IMR-90 (cell line): Measurements from ENCODE around the gene BAIAP2. TPM values are rescaled to one million over a fixed set of nuclear protein-coding genes. Genes with fewer than 3 reads are reported as not detected.

ENCODE experiments used
- ATAC-seq: fragments of 200-7000 bp; cut with Tn5 transposase; 2 replicates; pipeline ENCODE4 v1.9.1; 2020; ENCODE audit warnings: low read depth, mild to moderate bottlenecking, moderate library complexity
- BruUV-seq: library from RNA; stranded (reverse); fragments of 400-500 nt; replicated peaks from 2 replicates; lab custom pipeline; 2021; lab: Mats Ljungman, UMichigan
- CTCF ChIA-PET: fragments of 300-600 bp; formaldehyde crosslinking; extraction: SDS; loops from one replicate; lab custom pipeline; 2021; ENCODE audit warnings: antibody characterized with exemption; lab: Yijun Ruan, JAX
- POLR2A ChIA-PET: fragments of 300-600 bp; sonication (Branson Sonifier 250); formaldehyde crosslinking; loops from one replicate; lab custom pipeline; 2022; ENCODE audit warnings: antibody characterized with exemption; ENCODE audit not compliant: unreplicated experiment; lab: Charles Lee
- DNase-seq: peaks from one replicate; pipeline ENCODE4 v3.0.0; 2013
- H2AFZ ChIP-seq: replicated peaks from 2 replicates; pipeline ENCODE3; 2013; ENCODE audit warnings: low read length, mild to moderate bottlenecking; ENCODE audit not compliant: poor library complexity
- H2AK5ac ChIP-seq: 2 replicates; pipeline ENCODE4 v1.6.1; 2013; ENCODE audit warnings: low read depth, low read length, inconsistent platforms
- H2AK9ac ChIP-seq: replicated peaks from 2 replicates; pipeline ENCODE3; 2013; ENCODE audit warnings: mild to moderate bottlenecking, low read depth, low read length, moderate library complexity; ENCODE audit not compliant: poor library complexity
- H2BK120ac ChIP-seq: 2 replicates; pipeline ENCODE4 v1.6.1; 2013; ENCODE audit warnings: low read depth, low read length, inconsistent platforms
- H2BK15ac ChIP-seq: 3 replicates; pipeline ENCODE4 v1.6.1; 2013; ENCODE audit warnings: low read depth, low read length, inconsistent platforms
- H2BK20ac ChIP-seq: 2 replicates; pipeline ENCODE4 v1.6.1; 2013; ENCODE audit warnings: low read depth, mild to moderate bottlenecking, inconsistent platforms, low read length, moderate library complexity
- H2BK5ac ChIP-seq: 2 replicates; pipeline ENCODE4 v1.6.1; 2013; ENCODE audit warnings: mild to moderate bottlenecking, low read depth, low read length, inconsistent platforms; ENCODE audit not compliant: poor library complexity, severe bottlenecking
- H3K14ac ChIP-seq: replicated peaks from 2 replicates; pipeline ENCODE4 v1.6.1; 2013; ENCODE audit warnings: low read depth, low read length, inconsistent platforms
- H3K18ac ChIP-seq: 2 replicates; pipeline ENCODE4 v1.6.1; 2013; ENCODE audit warnings: low read depth, low read length, control low read depth
- H3K23ac ChIP-seq: 2 replicates; pipeline ENCODE4 v1.6.1; 2013; ENCODE audit warnings: low read depth, low read length, inconsistent platforms
- H3K27ac ChIP-seq: 2 replicates; pipeline ENCODE4 v1.5.1; 2013; ENCODE audit warnings: mild to moderate bottlenecking, control low read depth, low read length; ENCODE audit not compliant: insufficient read depth
- H3K27me3 ChIP-seq: 2 replicates; pipeline ENCODE4 v1.6.1; 2013; ENCODE audit warnings: low read length; ENCODE audit not compliant: control insufficient read depth, insufficient read depth
- H3K36me3 ChIP-seq: 2 replicates; pipeline ENCODE4 v1.6.1; 2013; ENCODE audit warnings: low read length, mixed read lengths; ENCODE audit not compliant: control insufficient read depth, insufficient read depth
- H3K4ac ChIP-seq: 2 replicates; pipeline ENCODE4 v1.6.1; 2013; ENCODE audit warnings: low read depth, low read length, inconsistent platforms
- H3K4me1 ChIP-seq: 2 replicates; pipeline ENCODE4 v1.6.1; 2013; ENCODE audit warnings: low read length, mixed read lengths; ENCODE audit not compliant: control insufficient read depth, insufficient read depth
- H3K4me2 ChIP-seq: 2 replicates; pipeline ENCODE4 v1.6.1; 2013; ENCODE audit warnings: low read depth, mild to moderate bottlenecking, control low read depth, low read length, moderate library complexity
- H3K4me3 ChIP-seq: 2 replicates; pipeline ENCODE4 v1.5.1; 2013; ENCODE audit warnings: low read depth, mild to moderate bottlenecking, control low read depth, low read length, moderate library complexity; ENCODE audit not compliant: insufficient read depth
- H3K56ac ChIP-seq: 2 replicates; pipeline ENCODE4 v1.6.1; 2013; ENCODE audit warnings: low read length, inconsistent platforms; ENCODE audit not compliant: insufficient read depth; ENCODE audit errors: extremely low read depth
- H3K79me1 ChIP-seq, 2 experiments: 2 replicates each; pipeline ENCODE4 v1.6.1; 2013; ENCODE audit warnings: low read length in 2 of 2, inconsistent platforms in 1 of 2, low read depth in 1 of 2
- H3K9ac ChIP-seq: 2 replicates; pipeline ENCODE4 v1.6.1; 2013; ENCODE audit warnings: low read depth, low read length, control low read depth
- H3K9me1 ChIP-seq: 2 replicates; pipeline ENCODE4 v1.6.1; 2013; ENCODE audit warnings: low read length, inconsistent platforms; ENCODE audit not compliant: insufficient read depth
- H3K9me3 ChIP-seq: 2 replicates; pipeline ENCODE4 v1.6.1; 2013; ENCODE audit warnings: low read length; ENCODE audit not compliant: control insufficient read depth, insufficient read depth
- H4K20me1 ChIP-seq: 2 replicates; pipeline ENCODE4 v1.6.1; 2013; ENCODE audit warnings: low read length, inconsistent platforms; ENCODE audit not compliant: insufficient read depth
- H4K5ac ChIP-seq: 2 replicates; pipeline ENCODE4 v1.6.1; 2013; ENCODE audit warnings: mild to moderate bottlenecking, low read depth, low read length, control low read depth
- H4K8ac ChIP-seq, 2 experiments: 2 replicates each; pipeline ENCODE4 v1.6.1; 2013; ENCODE audit warnings: low read depth in 2 of 2, low read length in 2 of 2, control low read depth in 1 of 2, inconsistent platforms in 1 of 2
- H4K91ac ChIP-seq: 2 replicates; pipeline ENCODE4 v1.6.1; 2013; ENCODE audit warnings: low read depth, low read length, inconsistent platforms; ENCODE audit not compliant: insufficient read depth
- BHLHE40 ChIP-seq: fragments of 150-350 bp; IDR thresholded peaks from 2 replicates; pipeline ENCODE4 v1.6.1; 2016; ENCODE audit warnings: mild to moderate bottlenecking, low read depth, low read length
- CEBPB ChIP-seq: IDR thresholded peaks from 2 replicates; pipeline ENCODE4 v1.6.1; 2012; ENCODE audit warnings: low read depth, low read length, improper control_type of control experiment
- CTCF ChIP-seq: conservative IDR thresholded peaks from 2 replicates; pipeline ENCODE4 v1.5.1; 2012; ENCODE audit warnings: mild to moderate bottlenecking, low read depth, low read length, improper control_type of control experiment
- ELK1 ChIP-seq: fragments of 150-350 bp; IDR thresholded peaks from 2 replicates; pipeline ENCODE4 v1.6.1; 2016; ENCODE audit warnings: low read depth, mild to moderate bottlenecking, low read length, moderate library complexity, borderline replicate concordance
- FOS ChIP-seq: fragments of 150-350 bp; IDR thresholded peaks from 2 replicates; pipeline ENCODE4 v1.6.1; 2016; ENCODE audit warnings: low read depth, low read length
- MAFK ChIP-seq: IDR thresholded peaks from 2 replicates; pipeline ENCODE4 v1.6.1; 2012; ENCODE audit warnings: low read depth, low read length, improper control_type of control experiment
- MAZ ChIP-seq: IDR thresholded peaks from 2 replicates; pipeline ENCODE4 v1.6.1; 2012; ENCODE audit warnings: low read depth, mild to moderate bottlenecking, low read length, improper control_type of control experiment, moderate library complexity, borderline replicate concordance
- MXI1 ChIP-seq: IDR thresholded peaks from 2 replicates; pipeline ENCODE4 v1.6.1; 2012; ENCODE audit warnings: low read depth, mild to moderate bottlenecking, low read length, moderate library complexity, borderline replicate concordance
- NFE2L2 ChIP-seq: fragments of 150-350 bp; IDR thresholded peaks from 2 replicates; pipeline ENCODE4 v1.6.1; 2016; ENCODE audit warnings: low read depth, mild to moderate bottlenecking, low read length
- POLR2A ChIP-seq: IDR thresholded peaks from 2 replicates; pipeline ENCODE4 v1.6.1; 2012; ENCODE audit warnings: mild to moderate bottlenecking, low read depth, low read length
- RAD21 ChIP-seq: IDR thresholded peaks from 2 replicates; pipeline ENCODE4 v1.6.1; 2012; ENCODE audit warnings: low read length, improper control_type of control experiment
- RCOR1 ChIP-seq: IDR thresholded peaks from 2 replicates; pipeline ENCODE4 v1.6.1; 2012; ENCODE audit warnings: mild to moderate bottlenecking, low read length, improper control_type of control experiment; ENCODE audit not compliant: insufficient replicate concordance
- RFX5 ChIP-seq: IDR thresholded peaks from 2 replicates; pipeline ENCODE4 v1.8.0; 2012; ENCODE audit warnings: low read depth, mild to moderate bottlenecking, low read length, moderate library complexity
- SMC3 ChIP-seq: fragments of 150-350 bp; IDR thresholded peaks from 2 replicates; pipeline ENCODE4 v1.6.1; 2016; ENCODE audit warnings: low read depth, mild to moderate bottlenecking, antibody characterized with exemption, low read length, moderate library complexity
- USF2 ChIP-seq: fragments of 150-350 bp; IDR thresholded peaks from 2 replicates; pipeline ENCODE4 v1.6.1; 2017; ENCODE audit warnings: mild to moderate bottlenecking, antibody characterized with exemption, low read length, low read depth
- WGBS, 2 experiments: methylation state at CpG; one replicate each; pipeline versions ENCODE4 v1.1.5 to v1.1.7; 2013; ENCODE audit warnings: missing lambda C conversion rate in 2 of 2; ENCODE audit not compliant: insufficient read length in 1 of 2; ENCODE audit errors: extremely low coverage in 2 of 2; 5-methylcytosine and 5-hydroxymethylcytosine counted together
- dilution Hi-C: fragments of 300-500 bp; cut with HindIII; formaldehyde crosslinking; loops from one replicate; pipeline ENCODE4 v1.14.3; 2018; ENCODE audit warnings: low sequenced_read_pairs; ENCODE audit not compliant: unreplicated experiment
- in situ Hi-C: fragments of 300-500 bp; cut with MboI; formaldehyde crosslinking; loops from 3 replicates; pipeline ENCODE4 v1.14.3; 2019; ENCODE audit warnings: low sequenced_read_pairs, inconsistent platforms, mixed read lengths
- intact Hi-C: fragments of 100-400 bp; cut with micrococcal nuclease; formaldehyde crosslinking; loops from 2 replicates; pipeline ENCODE4 v1.10.0; 2022
- polyA plus RNA-seq, 3 experiments: library from polyadenylated mRNA; depleted of rRNA; stranded (reverse); fragments of >200 nt; gene quantifications; 2 replicates each; pipeline ENCODE4 v1.2.3, GENCODE V29; 2012; ENCODE audit warnings: low replicate concordance in 1 of 3
- total RNA-seq: library from RNA; depleted of rRNA; stranded (reverse); fragments of >200 nt; gene quantifications from 2 replicates; pipeline ENCODE4 v1.2.3, GENCODE V29; 2012

Gene BAIAP2
- total and polyA plus RNA-seq, 2 of the 4 experiments (the other 2 are of a cell fraction) = 18.3 to 32.6 TPM

- no peak overlapping the region for H3K4me2 ChIP-seq
- 76% methylated on average over 10 of the region's 31 CpGs; no CpG with 5 or more reads in 1 of the 2 experiments for WGBS, 2 experiments
- intact Hi-C loops = no loop called here
- no peak for TF ChIP-seq NFE2L2
- TF ChIP-seq CTCF = no peak
- TF ChIP-seq RCOR1 = no peak
- no peak for TF ChIP-seq MXI1
- no peak for TF ChIP-seq RFX5
- TF ChIP-seq FOS = no peak
- no peak for TF ChIP-seq POLR2A
- no peak for TF ChIP-seq USF2
- no peak for TF ChIP-seq MAFK
- no peak for TF ChIP-seq RAD21
- TF ChIP-seq SMC3 = no peak
- no peak for TF ChIP-seq BHLHE40
- no peak for TF ChIP-seq ELK1
- TF ChIP-seq MAZ = no peak
- no peak for TF ChIP-seq CEBPB
Observed at GRCh38 chr17:81052199-81052997, 17.4 kb downstream of the BAIAP2 start.

More at GRCh38 chr17:81052199-81052997, 17.4 kb downstream of the BAIAP2 start:
- no peak overlapping the region for H3K18ac ChIP-seq
- peaks cover 3% of the 10 kb centered on the region; the same call in 1 of the 2 replicates for H3K4me1 ChIP-seq
- ChIA-PET POLR2A (no interaction called here), CTCF (no interaction called here)
- H3K9me1 ChIP-seq = peaks cover 3% of the 10 kb centered on the region
- H4K20me1 ChIP-seq = peaks cover 30% of the 10 kb centered on the region
- dilution Hi-C loops = no loop called here
- no TSS peak for BruUV-seq
- no peak overlapping the region for H3K9ac ChIP-seq
- H4K91ac ChIP-seq = no peak overlapping the region
- H2AK9ac ChIP-seq = peak overlapping the region; percentile 55
- no peak overlapping the region for H3K56ac ChIP-seq
- H3K23ac ChIP-seq = no peak overlapping the region
- ATAC-seq (no peak), DNase-seq (no peak)
- H2AK5ac ChIP-seq = peak overlapping the region; percentile 39; the same call in 1 of the 2 replicates
- no peak overlapping the region for H2BK15ac ChIP-seq
- H3K79me1 ChIP-seq = peaks cover 5 to 24% of the 10 kb centered on the region in 2 experiments; a peak in 3 of 4 replicates
- H3K36me3 ChIP-seq = peaks cover 3% of the 10 kb centered on the region; the same call in 1 of the 2 replicates
- H2BK120ac ChIP-seq = no peak overlapping the region
- no peak overlapping the region for H4K5ac ChIP-seq
- no peak overlapping the region for H2AFZ ChIP-seq
- no peaks in the 10 kb centered on the region for H3K27me3 ChIP-seq
- no peak overlapping the region for H3K4me3 ChIP-seq
- H3K4ac ChIP-seq = no peak overlapping the region
- no peak overlapping the region for H4K8ac ChIP-seq
- in situ Hi-C loops = no loop called here
- H3K27ac ChIP-seq = no peak overlapping the region
- H3K14ac ChIP-seq = no peak overlapping the region
- no peak overlapping the region for H2BK5ac ChIP-seq
- H2BK20ac ChIP-seq = no peak overlapping the region
- no peaks in the 10 kb centered on the region for H3K9me3 ChIP-seq
